CD4-positive, alpha-beta T cell treated with Interferon gamma for 1 hour (primary cell): Measurements from ENCODE around the gene FBN1.

ENCODE experiments used
- DNase-seq: peaks from one replicate; pipeline ENCODE4 v3.0.0-alpha.2; 2020

FBN1 gene

DNA sequence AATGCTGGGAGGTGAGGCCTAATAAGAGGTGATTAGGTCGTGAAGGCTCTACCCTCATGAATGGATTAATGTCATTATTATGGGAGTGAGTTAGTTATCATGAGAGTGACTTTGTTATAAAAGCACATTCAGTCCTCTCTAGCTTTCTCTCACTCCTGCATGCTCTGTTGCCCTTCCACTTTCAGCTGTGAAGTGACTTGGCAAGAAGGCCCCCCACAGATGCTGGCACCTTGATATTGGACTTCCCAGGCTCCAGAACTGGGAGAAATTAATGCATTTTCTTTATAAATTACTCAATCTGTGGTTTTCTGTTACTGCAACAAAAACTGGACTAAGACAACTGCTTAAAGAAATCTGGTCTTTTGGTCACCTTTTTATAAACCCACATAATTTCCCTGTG is 144.3 kb downstream of the FBN1 start:
- no peak for DNase-seq

DNA sequence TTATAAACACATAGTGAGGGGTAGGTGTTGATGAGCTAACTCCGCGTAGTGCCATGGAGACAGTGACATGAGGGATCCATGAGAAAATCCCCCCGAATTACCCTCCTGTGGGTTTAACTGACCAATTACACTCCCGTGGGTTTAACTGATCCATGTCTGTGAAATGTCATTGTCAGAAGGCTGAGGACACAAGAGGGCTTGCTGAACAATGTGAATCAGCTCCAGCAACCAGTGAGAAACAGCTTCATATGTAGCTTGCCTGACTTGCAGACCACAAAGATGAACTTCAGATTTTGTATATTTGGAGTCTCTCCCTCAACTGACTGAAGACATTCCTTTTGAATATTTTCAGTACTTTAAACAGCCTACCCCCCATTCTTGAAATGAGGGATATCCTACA is 144.9 kb downstream of the FBN1 start:
- DNase-seq, result no peak

DNA sequence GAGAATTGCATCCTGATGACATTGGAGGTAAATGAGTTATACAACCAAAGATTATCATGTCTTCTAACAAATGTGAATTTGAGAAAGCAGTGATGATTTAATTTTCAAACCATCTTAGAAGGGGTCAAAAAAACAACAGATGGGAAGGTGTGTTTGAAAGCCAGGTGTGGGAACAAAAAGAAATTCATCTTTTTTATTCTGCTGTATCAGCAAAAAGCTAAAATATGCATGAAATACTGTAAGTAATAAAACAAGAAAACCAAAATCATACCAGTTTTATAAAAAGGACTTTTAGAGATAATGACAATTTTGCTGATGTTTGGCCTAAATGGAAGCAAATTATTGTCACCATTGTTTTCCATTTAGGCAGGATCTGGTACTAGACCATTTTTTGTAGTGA is 145.5 kb downstream of the FBN1 start:
- no peak for DNase-seq

DNA sequence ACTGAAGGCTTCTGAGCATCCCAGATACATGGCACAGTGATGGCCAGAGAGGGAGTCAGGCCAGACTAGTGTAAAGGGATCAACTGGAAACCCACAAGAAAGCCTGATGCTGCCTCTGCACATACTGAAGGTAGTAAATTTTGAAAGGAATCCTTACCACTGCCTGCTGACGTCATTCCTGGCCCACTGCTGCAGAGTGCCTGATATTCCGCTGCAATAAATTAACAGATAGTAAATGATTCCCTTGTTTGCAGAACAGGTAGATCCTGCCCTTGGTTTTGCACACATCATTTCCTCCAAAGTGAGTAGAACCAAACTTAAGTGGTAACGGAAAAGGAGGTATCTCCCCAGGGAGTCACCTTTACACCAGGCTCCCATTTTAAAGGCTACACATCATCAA is 146.7 kb downstream of the FBN1 start:
- DNase-seq, result no peak

DNA sequence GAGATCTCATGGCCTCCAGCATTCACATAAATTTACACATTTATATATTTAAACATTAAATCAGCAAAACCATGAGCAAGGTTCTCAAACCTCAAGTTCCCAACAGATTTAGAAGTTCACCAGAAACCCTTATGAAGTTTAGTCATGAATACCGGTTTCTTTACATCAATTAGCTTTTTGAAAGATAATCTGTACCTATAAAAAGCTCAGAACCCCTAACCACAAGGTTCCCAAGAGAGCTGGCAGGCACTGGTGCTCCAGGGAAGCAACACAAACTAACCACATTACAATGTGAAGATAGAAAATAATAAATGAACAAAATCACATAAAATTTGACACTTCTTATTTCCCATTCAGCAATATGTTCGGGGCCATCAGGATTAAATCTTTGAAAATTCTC is 150.9 kb downstream of the FBN1 start:
- DNase-seq, result no peak

DNA sequence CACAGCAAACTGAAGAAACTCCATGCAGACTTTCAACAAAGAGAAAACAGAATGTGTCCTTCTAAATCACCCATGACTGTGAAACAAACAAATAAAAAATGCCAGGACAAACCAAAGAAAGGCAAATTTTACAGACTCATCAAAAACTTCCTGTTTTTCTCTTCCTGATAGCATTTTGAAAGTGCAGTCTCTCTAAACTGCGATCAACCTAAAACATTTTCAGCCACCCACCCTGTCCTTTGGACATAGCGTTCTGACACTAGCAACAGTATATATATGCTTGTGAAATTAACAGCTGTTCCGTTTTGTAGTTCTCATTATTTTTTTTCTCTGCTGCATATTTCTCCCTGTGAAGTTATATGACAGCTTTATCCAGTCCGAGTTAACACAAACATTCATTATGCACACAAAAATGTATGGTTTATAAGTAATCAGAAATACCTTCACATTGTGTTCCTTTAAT is 151.7 kb downstream of the FBN1 start:
- DNase-seq, result no peak

DNA sequence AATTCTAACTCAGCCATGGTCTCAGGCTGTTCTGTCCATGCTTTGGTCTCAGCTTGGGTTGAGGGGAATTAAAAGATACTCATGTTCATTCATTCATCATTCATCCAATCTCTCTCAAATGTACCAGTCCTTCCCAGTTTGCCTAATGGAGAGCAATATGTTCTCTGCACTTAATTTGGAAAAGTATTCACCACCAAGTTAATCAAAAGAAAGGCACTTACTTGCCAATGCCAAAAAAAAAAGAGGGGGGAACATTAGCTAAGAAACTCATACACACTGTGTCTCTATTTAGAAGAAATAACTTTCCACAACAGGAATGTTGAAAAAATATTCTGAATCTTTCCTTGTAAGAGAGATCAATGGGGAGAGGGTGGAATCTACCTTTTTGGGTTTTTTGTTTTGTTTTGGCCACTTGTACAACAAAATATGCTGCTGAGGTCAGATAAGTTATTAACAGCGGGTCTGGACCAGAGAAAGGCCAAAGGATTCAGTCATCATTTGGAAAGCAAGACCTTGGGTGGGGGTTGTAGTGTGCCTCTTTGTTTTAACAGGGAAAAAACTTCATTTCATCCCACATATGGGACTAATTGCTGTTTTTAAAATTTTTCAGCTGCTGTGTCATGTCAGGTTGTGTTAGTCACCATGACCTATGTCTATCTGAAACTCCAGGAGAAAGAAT is 152.3 kb downstream of the FBN1 start:
- DNase-seq, result no peak

DNA sequence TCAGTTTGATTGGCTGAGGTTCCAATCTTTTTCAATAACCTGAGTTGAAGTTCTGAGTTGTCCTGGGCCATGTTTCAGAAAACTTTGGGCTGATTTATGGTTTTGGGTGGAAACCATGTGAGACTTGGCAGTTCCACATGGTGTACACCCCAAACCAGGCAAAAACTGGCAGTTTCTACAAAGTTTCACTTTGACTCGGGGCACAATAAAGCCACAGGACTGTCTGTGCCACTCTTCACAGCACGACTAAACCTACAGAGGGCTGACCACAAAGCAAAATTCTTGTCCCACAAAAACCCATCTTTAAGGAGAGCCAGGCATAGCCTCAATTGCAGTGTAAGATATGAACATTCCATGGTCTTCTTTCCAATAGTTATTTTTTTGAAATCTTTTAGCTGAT is 159.3 kb downstream of the FBN1 start:
- no peak for DNase-seq

DNA sequence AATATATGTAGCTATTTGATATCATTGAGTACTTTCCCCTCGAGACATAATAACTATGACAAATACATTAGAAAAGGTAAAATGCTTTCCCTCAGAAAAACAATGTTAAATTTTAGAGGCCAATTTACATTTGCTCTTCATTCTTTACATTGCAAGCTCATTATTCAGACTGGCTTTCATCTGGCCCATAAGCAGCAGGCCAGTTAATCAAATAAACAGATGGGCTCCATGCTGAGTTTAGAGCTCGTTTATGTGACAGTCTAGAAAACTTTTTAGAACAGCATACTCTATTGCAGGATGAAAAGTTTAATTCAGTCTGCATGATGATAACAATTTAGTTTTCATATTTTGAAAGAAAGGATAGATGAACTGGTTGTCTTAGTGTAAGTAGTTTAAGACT is 163.7 kb downstream of the FBN1 start:
- DNase-seq, result no peak

DNA sequence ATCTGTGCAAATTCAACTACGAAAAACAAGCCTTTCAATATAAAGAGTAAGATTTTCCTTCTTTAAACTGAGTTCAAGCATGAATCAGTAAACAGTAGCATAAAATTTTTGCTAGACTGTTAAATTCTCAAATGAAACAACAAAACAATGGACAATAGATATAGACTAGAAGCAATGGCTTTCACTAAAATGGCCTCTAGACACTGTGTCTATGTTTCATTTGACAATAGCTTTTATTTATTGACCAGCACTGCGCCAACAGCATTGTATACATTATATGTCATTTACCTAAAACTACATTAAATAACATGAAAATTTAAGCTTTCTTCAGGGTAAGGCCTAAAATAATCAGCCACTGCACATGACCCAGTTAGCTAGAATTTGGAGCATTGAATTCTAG is 165.8 kb downstream of the FBN1 start:
- DNase-seq, result no peak

DNA sequence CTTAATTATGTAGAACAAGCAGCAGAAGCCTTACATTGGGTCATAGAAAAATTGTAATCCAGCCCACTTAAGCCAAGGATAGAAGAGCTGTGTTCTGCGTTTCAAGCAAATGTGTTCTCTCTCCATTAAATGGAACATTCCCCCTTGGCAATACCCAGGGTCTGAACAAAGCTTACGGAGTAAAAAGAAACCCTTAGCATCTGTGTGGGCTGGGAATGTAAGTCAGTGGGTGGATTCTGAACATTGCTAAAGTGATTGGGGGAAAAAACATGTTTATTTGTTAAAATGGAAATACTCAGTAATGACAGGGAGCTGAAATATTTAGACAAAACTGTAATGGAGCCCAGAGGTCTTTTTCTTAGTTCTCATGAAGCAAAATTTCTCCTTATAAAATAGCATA is 166.9 kb downstream of the FBN1 start:
- no peak for DNase-seq

DNA sequence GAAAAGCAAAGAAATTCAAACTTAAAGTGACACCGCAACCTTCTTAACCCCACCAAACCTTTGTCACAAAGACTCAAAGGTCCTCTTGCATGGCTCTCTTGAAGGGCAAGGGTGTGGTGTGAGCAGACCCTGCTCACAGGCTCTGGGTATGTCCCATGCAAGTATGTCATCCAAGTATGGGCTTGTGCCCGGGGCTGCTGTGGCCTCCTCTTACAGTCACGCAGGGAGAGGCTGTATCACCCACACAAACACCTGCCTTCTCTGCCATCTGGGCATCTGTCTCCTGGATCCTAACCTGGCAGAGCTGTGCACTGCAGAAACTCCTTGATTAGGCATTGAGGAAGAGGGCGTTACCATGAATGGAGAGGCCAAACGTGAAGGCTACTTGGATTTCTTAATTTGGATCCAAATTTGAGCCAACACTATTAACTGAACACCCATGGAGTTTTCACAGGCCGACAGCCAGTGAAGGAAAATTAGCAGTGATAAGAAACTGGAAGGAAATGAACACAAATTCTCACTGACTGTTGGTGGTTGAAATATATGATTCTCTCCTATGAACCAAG is 167.6 kb downstream of the FBN1 start:
- DNase-seq, result no peak

DNA sequence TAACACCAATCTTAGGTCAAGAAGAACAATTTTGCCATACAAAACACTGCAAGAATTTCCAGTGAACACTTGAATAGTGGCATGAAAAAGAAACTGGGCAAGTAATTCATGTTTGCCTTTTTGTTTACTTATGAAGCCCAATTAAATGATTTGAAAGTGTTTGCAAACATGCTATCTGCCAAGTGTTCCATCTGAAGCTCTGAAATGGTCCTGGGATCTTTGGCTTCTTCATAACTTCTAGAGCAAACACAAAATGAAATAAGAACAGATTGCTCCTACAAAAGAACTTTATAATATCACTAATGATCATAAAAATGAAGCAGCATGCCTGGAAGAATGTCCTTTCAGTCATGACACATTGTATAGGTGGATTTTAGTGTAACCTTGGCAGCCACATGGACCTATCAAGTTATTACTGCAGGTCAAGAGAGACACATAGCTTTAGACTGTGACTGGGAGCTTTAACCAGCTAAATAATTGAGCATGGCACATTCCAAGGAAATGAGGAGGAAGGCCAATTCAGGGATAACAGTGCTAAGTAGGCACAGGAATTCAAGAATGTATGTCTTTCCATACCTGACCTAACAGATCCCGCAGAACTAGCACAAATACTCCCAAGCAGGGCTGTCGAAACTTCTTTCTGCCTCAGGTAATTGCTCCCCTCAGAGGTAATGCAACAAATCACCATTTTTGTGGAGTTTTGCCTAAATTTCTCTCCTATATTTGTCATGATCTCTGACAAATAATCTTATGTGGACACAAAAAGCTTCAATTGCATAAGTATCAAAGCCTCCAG is 169.7 kb downstream of the FBN1 start:
- no peak for DNase-seq

DNA sequence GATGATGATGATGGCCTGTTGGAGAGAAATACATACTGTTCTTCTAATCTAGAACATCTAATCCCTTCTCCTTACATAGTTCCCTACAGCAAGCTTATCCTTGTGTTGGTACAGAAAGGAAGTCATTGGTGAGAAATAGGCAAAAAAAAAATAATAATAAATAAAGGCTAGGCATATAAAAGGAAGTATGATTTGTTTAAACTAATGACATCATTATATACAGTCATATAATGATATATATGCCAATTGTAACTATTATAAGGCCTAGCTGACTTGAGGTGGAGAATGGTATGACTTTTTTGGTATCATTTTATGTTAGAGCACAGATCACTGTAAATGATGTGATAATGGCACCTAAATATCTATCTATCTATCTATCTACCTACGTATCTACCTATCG is 171.8 kb downstream of the FBN1 start:
- DNase-seq, result no peak

DNA sequence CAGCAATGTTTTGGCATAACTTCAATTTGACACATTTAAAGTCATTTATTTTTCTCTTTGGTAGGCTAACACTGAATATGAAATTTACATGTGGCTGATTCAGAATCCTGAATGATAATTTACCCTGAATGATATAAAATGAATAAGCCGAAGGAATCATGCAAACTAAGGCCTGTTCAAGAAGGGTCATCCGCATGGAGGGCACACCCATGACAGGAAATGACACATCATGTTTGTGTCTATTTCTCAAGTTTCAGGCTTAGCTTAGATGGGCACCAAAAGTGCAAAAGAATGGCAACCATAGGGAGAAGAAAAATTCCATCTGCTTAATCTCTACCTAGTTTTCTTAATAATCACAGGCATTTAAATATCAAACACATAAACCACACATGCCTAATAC is 172.8 kb downstream of the FBN1 start:
- no peak for DNase-seq

DNA sequence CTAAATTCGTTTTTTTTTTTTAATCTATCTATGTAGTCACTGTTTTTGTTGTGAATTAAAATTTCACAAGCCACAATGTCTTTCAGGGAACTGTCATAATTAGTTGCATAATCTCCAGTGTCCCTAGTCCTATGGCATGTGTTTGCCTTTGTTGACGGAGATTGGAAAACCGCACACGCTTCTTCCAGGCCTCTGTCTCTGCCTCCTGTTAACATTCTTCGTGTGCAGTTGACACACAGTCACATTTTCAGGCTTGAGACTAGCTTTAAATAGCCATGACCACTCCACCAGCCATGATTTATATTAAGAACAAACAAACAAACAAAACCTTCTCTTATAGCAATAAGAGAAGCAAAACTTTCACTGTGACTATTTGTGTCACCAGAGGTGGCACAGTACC is 174.4 kb downstream of the FBN1 start:
- DNase-seq, result no peak

DNA sequence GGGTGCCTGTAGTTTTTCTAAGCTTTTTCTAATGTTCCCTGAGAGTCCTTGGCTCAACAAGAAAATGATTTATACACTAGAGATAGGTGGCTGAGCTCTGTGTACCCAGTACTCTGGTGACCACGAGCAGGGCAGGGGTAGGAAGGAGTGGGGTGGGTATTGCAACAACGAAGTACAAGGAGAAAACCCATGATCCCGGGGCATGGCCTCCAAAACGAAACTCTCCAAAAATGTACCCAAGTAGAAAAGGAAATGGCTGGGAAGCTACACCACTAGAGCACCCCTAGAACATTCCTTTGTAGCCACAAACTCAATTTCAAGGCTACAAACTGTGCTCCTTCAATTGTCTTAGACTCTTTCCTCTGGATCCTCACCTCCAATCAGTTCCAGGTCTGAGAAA is 175.4 kb downstream of the FBN1 start:
- DNase-seq, result no peak

DNA sequence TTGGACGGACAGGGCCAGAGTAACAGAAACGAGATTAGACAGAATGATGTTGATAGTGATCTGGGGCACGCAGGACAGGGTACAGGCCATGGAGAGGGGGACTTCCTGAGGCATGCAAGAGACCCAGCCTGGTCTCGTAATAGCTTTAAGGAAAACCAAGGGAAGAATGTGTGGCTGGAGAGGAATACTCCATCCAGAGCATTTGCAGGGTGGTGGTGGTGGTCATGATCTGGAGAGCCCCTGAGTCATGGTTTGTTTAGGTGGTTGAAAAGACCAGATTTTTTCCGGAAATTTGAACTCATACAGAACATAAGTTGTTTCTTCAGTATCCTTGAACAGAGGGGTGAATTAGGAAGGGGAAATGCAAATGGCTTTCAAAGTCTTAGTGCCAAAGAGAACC is 175.8 kb downstream of the FBN1 start:
- DNase-seq, result no peak

DNA sequence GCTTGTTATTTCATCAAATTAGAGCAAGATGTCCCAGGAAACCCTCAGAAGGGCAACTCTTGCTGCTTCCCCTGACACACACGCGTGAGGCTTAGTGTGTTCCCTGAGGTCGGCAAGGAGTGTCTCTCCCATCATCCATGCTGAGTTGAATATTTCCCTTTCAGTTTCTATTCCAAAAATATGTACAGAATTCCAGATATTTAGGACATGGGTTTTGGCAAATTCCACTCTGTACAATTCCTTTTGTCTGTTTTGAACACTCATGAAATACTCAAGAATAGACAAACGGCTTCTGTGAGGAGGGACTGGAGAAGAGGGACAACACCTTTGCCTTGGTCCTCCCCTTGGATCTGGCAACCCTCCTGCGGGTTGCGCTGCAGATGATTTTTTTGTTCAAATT is 176.2 kb downstream of the FBN1 start:
- no peak for DNase-seq

DNA sequence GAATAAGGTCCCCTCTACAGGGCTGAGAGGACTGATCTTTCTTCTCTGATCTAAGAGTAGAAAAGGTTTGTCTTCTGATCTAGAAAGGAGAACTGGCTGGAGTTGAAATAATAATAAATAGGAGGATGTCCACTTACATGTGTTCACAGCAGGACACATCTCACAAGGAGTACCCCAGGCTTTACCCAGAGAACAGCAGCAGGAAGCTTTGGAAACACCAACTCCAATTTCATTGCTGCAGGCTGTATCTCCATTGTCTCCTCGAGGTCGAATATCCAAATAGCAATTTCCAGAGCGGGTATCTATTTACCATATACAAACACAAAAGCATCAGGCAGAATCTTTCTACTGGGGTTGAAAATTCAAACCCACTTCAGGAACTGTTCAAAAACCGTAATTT is 177.7 kb downstream of the FBN1 start:
- no peak for DNase-seq

DNA sequence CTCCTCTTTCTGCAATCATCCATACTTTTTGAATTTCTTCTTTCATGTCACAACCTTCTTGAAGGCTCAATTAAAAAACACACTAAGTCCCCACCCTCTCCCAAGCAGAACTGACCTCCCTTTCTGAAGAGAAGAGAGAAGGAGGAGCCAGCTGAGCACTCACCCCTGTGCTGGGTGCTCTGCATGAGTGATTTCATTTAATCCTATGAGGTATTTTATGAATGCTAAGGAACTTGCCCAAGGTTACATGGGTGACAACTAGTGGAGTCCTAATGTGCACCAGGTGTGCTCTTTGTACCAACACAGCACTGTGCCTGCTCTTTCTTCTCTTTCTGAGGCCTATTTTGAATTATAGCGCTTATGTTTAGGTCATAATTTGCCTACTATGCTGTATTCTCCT is 178.7 kb downstream of the FBN1 start:
- DNase-seq, result no peak

DNA sequence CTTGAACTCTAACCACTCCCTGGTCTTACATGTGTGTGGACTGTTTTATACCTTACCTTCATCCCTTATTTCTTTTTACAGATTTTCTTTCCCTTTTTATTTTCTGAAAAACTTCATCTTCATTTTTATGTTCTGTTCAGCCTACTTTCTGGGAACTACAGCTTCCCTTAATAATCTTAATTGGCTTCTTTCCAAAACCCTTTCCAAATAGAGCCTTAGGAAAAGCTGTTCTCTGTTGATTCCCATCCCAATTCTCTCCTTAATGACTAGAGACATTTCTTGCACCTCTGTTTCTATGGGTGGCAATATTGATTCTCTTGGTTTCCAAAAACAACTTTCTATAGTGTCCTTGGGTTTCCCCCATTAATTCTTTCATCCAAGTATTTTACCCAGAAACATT is 179.4 kb downstream of the FBN1 start:
- DNase-seq, result no peak

DNA sequence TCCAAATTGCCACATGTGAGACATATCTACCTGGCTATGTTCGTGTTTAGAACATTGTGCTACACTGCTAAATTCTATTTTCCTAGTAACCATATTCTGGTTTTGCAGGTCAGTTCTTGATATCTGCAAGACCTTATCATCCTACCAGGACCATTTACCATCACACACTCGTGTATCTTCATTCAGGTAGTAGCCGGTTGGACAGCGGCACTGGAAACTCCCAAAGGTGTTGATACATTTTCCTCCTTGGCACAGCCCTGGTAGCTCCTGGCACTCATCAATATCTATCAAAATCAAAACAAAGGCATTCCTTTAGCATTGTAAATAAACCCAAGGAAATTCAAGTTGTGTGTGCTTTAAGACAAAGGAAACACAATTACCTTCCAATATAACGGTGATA is 180.1 kb downstream of the FBN1 start:
- no peak for DNase-seq

DNA sequence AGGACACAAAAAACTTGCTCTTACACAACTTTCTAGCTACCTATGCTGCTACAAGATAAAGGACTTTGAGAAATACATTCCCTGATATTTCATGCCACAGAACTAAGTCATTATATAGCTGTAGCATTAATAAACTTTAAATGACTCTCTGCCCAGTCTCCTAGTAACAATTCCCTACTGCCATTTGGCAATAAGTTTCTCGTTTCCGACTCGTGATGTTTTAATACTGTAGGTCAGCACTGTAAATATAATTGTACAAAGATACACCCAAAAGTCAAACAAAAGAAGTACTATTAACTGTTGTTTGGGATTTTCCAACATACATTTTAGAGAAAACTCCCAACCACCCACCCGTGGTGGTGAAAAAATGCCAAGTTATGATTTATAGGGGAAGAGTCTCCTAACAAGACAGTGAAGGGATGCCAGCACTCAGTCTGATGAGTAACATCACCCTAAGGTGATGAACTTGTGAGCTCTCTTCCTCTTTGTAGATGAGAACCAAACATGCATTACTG is 182.1 kb downstream of the FBN1 start:
- DNase-seq, result no peak
